HG02852 (cell line): ENCODE results near the gene RPS2.

Experiments
- ATAC-seq: cut with Tn5 transposase; IDR thresholded peaks from one replicate; pipeline ENCODE4 v1.9.1; 2021; ENCODE audit warnings: mild to moderate bottlenecking, moderate library complexity; ENCODE audit not compliant: unreplicated experiment

The RPS2 gene

GRCh38 chr16:1982991-1983543, 18.4 kb upstream of the RPS2 start:
- ATAC-seq = no peak

- no peak for ATAC-seq
Observed at GRCh38 chr16:1982013-1982433, 17.4 kb upstream of the RPS2 start.

GRCh38 chr16:1981398-1981836, 16.8 kb upstream of the RPS2 start, which contains the start of gene NOXO1:
Gene NOXO1, minus strand, starts transcription at chr16:1981469. Its CDS starts 290 bp downstream, at chr16:1981179.
- no peak for ATAC-seq

- no peak for ATAC-seq
Observed at GRCh38 chr16:1980770-1981087, 16.1 kb upstream of the RPS2 start.

GRCh38 chr16:1980030-1980769, 15.6 kb upstream of the RPS2 start:
- no peak for ATAC-seq

- ATAC-seq = no peak
Observed at GRCh38 chr16:1979271-1980029, 14.8 kb upstream of the RPS2 start.

- no peak for ATAC-seq
Observed at GRCh38 chr16:1978476-1979120, 14.0 kb upstream of the RPS2 start.

- ATAC-seq = no peak
Observed at GRCh38 chr16:1977875-1978268, 13.2 kb upstream of the RPS2 start.

GRCh38 chr16:1976951-1977874, 12.6 kb upstream of the RPS2 start:
- no peak for ATAC-seq

- ATAC-seq = no peak
Observed at GRCh38 chr16:1976216-1976520, 11.5 kb upstream of the RPS2 start.

- ATAC-seq = no peak
Observed at GRCh38 chr16:1975432-1976215, 11.0 kb upstream of the RPS2 start.

- ATAC-seq = no peak
Observed at GRCh38 chr16:1974157-1975070, 9.8 kb upstream of the RPS2 start.

GRCh38 chr16:1973461-1974156, 9.0 kb upstream of the RPS2 start:
- no peak for ATAC-seq

- ATAC-seq = no peak
Observed at GRCh38 chr16:1972490-1972877, 7.9 kb upstream of the RPS2 start.

- peak; percentile 77 for ATAC-seq
Observed at GRCh38 chr16:1971796-1972489, 7.3 kb upstream of the RPS2 start, which contains the start of gene TBL3. Gene TBL3, plus strand, starts transcription at chr16:1972053. Its CDS starts 112 bp downstream, at chr16:1972165.

- ATAC-seq = no peak
Observed at GRCh38 chr16:1968146-1968953, 3.7 kb upstream of the RPS2 start.

- no peak for ATAC-seq
Observed at GRCh38 chr16:1966460-1966859, 1.8 kb upstream of the RPS2 start, which contains the start of gene RNF151. Gene RNF151, plus strand, starts transcription at chr16:1966856. Its CDS starts 26 bp downstream, at chr16:1966882.
